GM10266 (cell line): Measurements from ENCODE around the gene SCUBE1.

Source experiments
- DNase-seq: peaks from one replicate; pipeline ENCODE4 v3.0.0; 2012; ENCODE audit errors: extremely low spot score
- CTCF ChIP-seq: IDR thresholded peaks from 2 replicates; pipeline ENCODE4 v1.5.1; 2012; ENCODE audit warnings: mild to moderate bottlenecking, low read depth; ENCODE audit not compliant: control insufficient read depth, insufficient read depth; ENCODE audit errors: missing control alignments

Gene SCUBE1

GRCh38 chr22:43241138-43241597 lies 102.0 kb downstream of the SCUBE1 start:
- DNase-seq = no peak
- TF ChIP-seq CTCF = no peak

GRCh38 chr22:43240614-43241013 lies 102.6 kb downstream of the SCUBE1 start:
- DNase-seq = no peak
- no peak for TF ChIP-seq CTCF

GRCh38 chr22:43239956-43240355 lies 103.2 kb downstream of the SCUBE1 start:
- no peak for DNase-seq
- TF ChIP-seq CTCF = no peak

- no peak for TF ChIP-seq CTCF
- no peak for DNase-seq
These were observed 103.9 kb downstream of the SCUBE1 start for GRCh38 chr22:43239193-43239780.

- TF ChIP-seq CTCF = no peak
These were observed 104.6 kb downstream of the SCUBE1 start for GRCh38 chr22:43238526-43239006.

GRCh38 chr22:43237280-43237679 lies 105.9 kb downstream of the SCUBE1 start:
- DNase-seq = no peak
- no peak for TF ChIP-seq CTCF

More at GRCh38 chr22:43238526-43239006, 104.6 kb downstream of the SCUBE1 start:
- DNase-seq = no peak

GRCh38 chr22:43236411-43237166 lies 106.6 kb downstream of the SCUBE1 start:
- no peak for TF ChIP-seq CTCF
- no peak for DNase-seq
